B cell (primary cell): ENCODE results near the gene DCST2. TPM values are rescaled to one million over a fixed set of nuclear protein-coding genes. Genes with fewer than 3 reads are reported as not detected.

Experiments used
- ATAC-seq: fragments of 200-7000 bp; cut with Tn5 transposase; one replicate; pipeline ENCODE4 v1.10.0; 2021; ENCODE audit warnings: low read depth, mild to moderate bottlenecking, moderate number of reproducible peaks, moderate library complexity
- CTCF ChIA-PET: fragments of 350-600 bp; sonication (Branson Sonifier 250); formaldehyde crosslinking; loops from one replicate; lab custom pipeline; 2021; ENCODE audit warnings: antibody characterized with exemption, inconsistent platforms; lab: Charles Lee
- POLR2A ChIA-PET: fragments of 350-600 bp; sonication (Branson Sonifier 250); formaldehyde crosslinking; loops from one replicate; lab custom pipeline; 2021; ENCODE audit warnings: antibody characterized with exemption; lab: Charles Lee
- DNase-seq: peaks from one replicate; pipeline ENCODE4 v3.0.0; 2013
- H2AFZ ChIP-seq: 2 replicates; pipeline ENCODE4 v1.6.1; 2012; ENCODE audit warnings: mild to moderate bottlenecking, low read depth, low read length; ENCODE audit not compliant: insufficient read depth, poor library complexity, severe bottlenecking
- H3K27ac ChIP-seq, 2 donors: 1 replicate in 1 of 2; 2 replicates in 1 of 2; pipeline ENCODE4 v1.5.1; 2012 to 2013; ENCODE audit warnings: low read length in 2 of 2, mild to moderate bottlenecking in 2 of 2, moderate library complexity in 1 of 2
- H3K27me3 ChIP-seq, 4 experiments: fragments of 200-600 bp in 1 of 4; sonication (generic) in 1 of 4; replicated peaks in 1 of 4; 1 replicate in 2 of 4; 2 replicates in 2 of 4; pipeline versions ENCODE4 v1.6.1 to v1.7.0; 2013 to 2016; ENCODE audit warnings: low read length in 3 of 4, mild to moderate bottlenecking in 2 of 4, mixed read lengths in 1 of 4, moderate library complexity in 1 of 4; ENCODE audit not compliant: insufficient read depth in 4 of 4, control insufficient read depth in 3 of 4; ENCODE audit errors: control extremely low read depth in 1 of 4
- H3K36me3 ChIP-seq, 2 experiments: replicated peaks in 1 of 2; 1 replicate in 1 of 2; 2 replicates in 1 of 2; pipeline versions ENCODE4 v1.6.1 to v1.7.1; 2013; ENCODE audit warnings: low read length in 1 of 2; ENCODE audit not compliant: insufficient read depth in 2 of 2, control insufficient read depth in 1 of 2; ENCODE audit errors: control extremely low read depth in 1 of 2, extremely low read depth in 1 of 2
- H3K4me1 ChIP-seq, 2 donors: fragments of 200-600 bp in 1 of 2; sonication (generic) in 1 of 2; 1 replicate in 1 of 2; 2 replicates in 1 of 2; pipeline versions ENCODE4 v1.5.1 to v1.6.1; 2013 to 2017; ENCODE audit warnings: low read length in 2 of 2; ENCODE audit not compliant: control insufficient read depth in 2 of 2, insufficient read depth in 2 of 2
- H3K4me2 ChIP-seq: replicated peaks from 2 replicates; pipeline ENCODE3; 2012; ENCODE audit warnings: mild to moderate bottlenecking, low read depth, low read length; ENCODE audit not compliant: poor library complexity, severe bottlenecking
- H3K4me3 ChIP-seq, 5 experiments: fragments of 200-600 bp in 1 of 5; sonication (generic) in 1 of 5; 1 replicate in 3 of 5; 2 replicates in 2 of 5; pipeline versions ENCODE4 v1.5.1 to v1.7.0; 2011 to 2016; ENCODE audit warnings: low read length in 4 of 5, mild to moderate bottlenecking in 4 of 5, low read depth in 2 of 5, control low read depth in 1 of 5, moderate library complexity in 1 of 5; ENCODE audit not compliant: insufficient read depth in 1 of 5; ENCODE audit errors: control extremely low read depth in 1 of 5, extremely low read depth in 1 of 5
- H3K79me2 ChIP-seq: fragments of 200-600 bp; sonication (generic); one replicate; pipeline ENCODE4 v1.6.0; 2016; ENCODE audit warnings: low read length; ENCODE audit not compliant: control insufficient read depth, insufficient read depth
- H3K9ac ChIP-seq: fragments of 200-600 bp; sonication (generic); 2 replicates; pipeline ENCODE4 v1.6.1; 2017; ENCODE audit warnings: mild to moderate bottlenecking, low read length, moderate library complexity
- H3K9me3 ChIP-seq, 3 donors: one replicate each; pipeline versions ENCODE4 v1.6.1 to v1.7.1; 2013; ENCODE audit warnings: low read length in 2 of 3; ENCODE audit not compliant: control insufficient read depth in 2 of 3, insufficient read depth in 1 of 3; ENCODE audit errors: control extremely low read depth in 1 of 3
- H4K20me1 ChIP-seq: 2 replicates; pipeline ENCODE4 v1.6.0; 2012; ENCODE audit warnings: mild to moderate bottlenecking, low read length; ENCODE audit not compliant: insufficient read depth, control insufficient read depth, poor library complexity, severe bottlenecking
- H3K27ac Mint-ChIP-seq: one replicate; pipeline ENCODE4 v1.8.0; 2021; ENCODE audit warnings: mixed read lengths
- H3K27me3 Mint-ChIP-seq: one replicate; pipeline ENCODE4 v1.8.0; 2021; ENCODE audit warnings: mixed read lengths
- H3K4me1 Mint-ChIP-seq: one replicate; pipeline ENCODE4 v1.8.0; 2021; ENCODE audit warnings: mixed read lengths
- H3K4me3 Mint-ChIP-seq: one replicate; pipeline ENCODE4 v1.8.0; 2021; ENCODE audit warnings: mixed read lengths
- H3K9me3 Mint-ChIP-seq: one replicate; pipeline ENCODE4 v1.8.0; 2022; ENCODE audit warnings: mixed read lengths; ENCODE audit not compliant: insufficient read depth
- CTCF ChIP-seq: fragments of 200-600 bp; IDR thresholded peaks from one replicate; pipeline ENCODE4 v1.8.0; 2022; ENCODE audit warnings: antibody characterized with exemption, mild to moderate bottlenecking
- EZH2 ChIP-seq: IDR thresholded peaks from 2 replicates; pipeline ENCODE4 v1.6.1; 2012; ENCODE audit warnings: borderline replicate concordance, low read depth, mild to moderate bottlenecking, moderate library complexity, low read length; ENCODE audit not compliant: insufficient read depth, poor library complexity, severe bottlenecking
- WGBS: methylation state at CpG from one replicate; pipeline ENCODE4 v1.1.5; 2013; ENCODE audit warnings: missing lambda C conversion rate; ENCODE audit not compliant: insufficient coverage; 5-methylcytosine and 5-hydroxymethylcytosine counted together
- intact Hi-C: fragments of 100-400 bp; cut with micrococcal nuclease; formaldehyde crosslinking; loops from one replicate; pipeline ENCODE4 v1.10.0; 2022
- polyA plus RNA-seq: library from polyadenylated mRNA; depleted of rRNA; stranded (reverse); fragments of >200 nt; gene quantifications from 2 replicates; pipeline ENCODE4 v1.2.3, GENCODE V29; 2012
- total RNA-seq, 2 donors: library from RNA; stranded (reverse); fragments of 120-200 nt in 1 of 2; gene quantifications; 1 replicate in 1 of 2; 2 replicates in 1 of 2; pipeline versions ENCODE4 v1.2.3 to v1.2.4, GENCODE V29; 2013 to 2022

Gene DCST2
- total and polyA plus RNA-seq, 2 donors (not counting 1 experiment from before 2014, with no cell fraction given): 0.89 to 5.4 TPM

- H3K9me3 Mint-ChIP-seq: no peaks in the 10 kb centered on the region
Measured at GRCh38 chr1:154989195-154989860, 44.3 kb downstream of the DCST2 start.

More at GRCh38 chr1:154989195-154989860, 44.3 kb downstream of the DCST2 start:
- DNase-seq: no peak
- Mint-ChIP-seq H3K4me1 (peaks cover 17% of the 10 kb centered on the region), H3K4me3 (no peak overlapping the region), H3K27ac (no peak overlapping the region), H3K27me3 (no peaks in the 10 kb centered on the region)
- Histone ChIP-seq H4K20me1 (peaks cover 35% of the 10 kb centered on the region), H3K4me2 (no peak overlapping the region), H3K9me3 (no peaks in the 10 kb centered on the region), H2AFZ (no peak overlapping the region), H3K27me3 (no peaks in the 10 kb centered on the region), H3K4me3 (no peak overlapping the region), H3K27ac (no peak overlapping the region), H3K4me1 (peaks cover 0 to 4% of the 10 kb centered on the region in 2 donors), H3K36me3 (peaks cover 0 to 47% of the 10 kb centered on the region in 2 experiments), H3K79me2 (peaks cover 46% of the 10 kb centered on the region), H3K9ac (no peak overlapping the region)
- 100% methylated on average over 1 of the region's 3 CpGs for WGBS
- TF ChIP-seq CTCF (no peak), EZH2 (no peak)
- ChIA-PET POLR2A (no interaction called here), CTCF (interaction anchor here (1.1 to 2.6 kb wide), 2 partner anchors 10 kb away, joined by 4 to 11 read pairs; no protein-coding TSS in a partner anchor)
- intact Hi-C loops: no loop called here
- no peak for ATAC-seq
